Measurements from ENCODE around the gene ZNF25.
"Not testable (repeated sequence)": the region's sequence is repeated elsewhere in the genome, so short reads cannot be mapped to it uniquely, and the experiment has no call there.

ZNF25 gene

GRCh38 chr10:37976091-37976879 lies at the start of gene ZNF25:
TSS of gene ZNF25 (minus strand) at chr10:37976647. CDS start at chr10:37971722, 4,925 bp downstream.
- DNase-seq: peak; percentile 97

- DNase-seq: no peak
Measured at GRCh38 chr10:38025283-38025682, 48.8 kb upstream of the ZNF25 start.

GRCh38 chr10:38019124-38019523 lies 42.7 kb upstream of the ZNF25 start:
- not testable (repeated sequence) for DNase-seq

- no peak for DNase-seq
Measured at GRCh38 chr10:38016354-38016753, 39.9 kb upstream of the ZNF25 start.

- peak; percentile 93 for DNase-seq
Measured at GRCh38 chr10:38010119-38010903, 33.9 kb upstream of the ZNF25 start, which contains the start of gene ZNF33A. TSS of gene ZNF33A (plus strand) at chr10:38010675. CDS start at chr10:38012342, 1,667 bp downstream.

- DNase-seq: no peak
Measured at GRCh38 chr10:38007991-38008390, 31.5 kb upstream of the ZNF25 start.

- DNase-seq: no peak
Measured at GRCh38 chr10:38007551-38007950, 31.1 kb upstream of the ZNF25 start.

- no peak for DNase-seq
Measured at GRCh38 chr10:38003588-38003987, 27.1 kb upstream of the ZNF25 start.

- DNase-seq: no peak
Measured at GRCh38 chr10:38003026-38003425, 26.6 kb upstream of the ZNF25 start.

GRCh38 chr10:38000474-38000873 lies 24.0 kb upstream of the ZNF25 start:
- not testable (repeated sequence) for DNase-seq

GRCh38 chr10:37998920-37999319 lies 22.5 kb upstream of the ZNF25 start:
- not testable (repeated sequence) for DNase-seq

- no peak for DNase-seq
Measured at GRCh38 chr10:37992083-37992482, 15.6 kb upstream of the ZNF25 start.

- DNase-seq: no peak
Measured at GRCh38 chr10:37991655-37992054, 15.2 kb upstream of the ZNF25 start.

- DNase-seq: no peak
Measured at GRCh38 chr10:37976880-37977203, 395 bp upstream of the ZNF25 start.

GRCh38 chr10:37975401-37975991 lies 951 bp downstream of the ZNF25 start:
- peak; percentile 8 for DNase-seq

GRCh38 chr10:37972396-37972795 lies 4.1 kb downstream of the ZNF25 start:
- DNase-seq: no peak

- no peak for DNase-seq
Measured at GRCh38 chr10:37965006-37965405, 11.4 kb downstream of the ZNF25 start.

GRCh38 chr10:37960591-37961137 lies 15.8 kb downstream of the ZNF25 start:
- DNase-seq: no peak

GRCh38 chr10:37957841-37958240 lies 18.6 kb downstream of the ZNF25 start:
- no peak for DNase-seq

- no peak for DNase-seq
Measured at GRCh38 chr10:37952926-37953325, 23.5 kb downstream of the ZNF25 start.

- DNase-seq: no peak
Measured at GRCh38 chr10:37952043-37952755, 24.2 kb downstream of the ZNF25 start.

- DNase-seq: no peak
Measured at GRCh38 chr10:37948210-37948609, 28.2 kb downstream of the ZNF25 start.

- DNase-seq: no peak
Measured at GRCh38 chr10:37947526-37947925, 28.9 kb downstream of the ZNF25 start.

Data from stimulated activated CD4-positive, alpha-beta T cell treated with anti-CD3 and anti-CD28 coated beads, Interleukin-15, amount 100 ng/mL, for 24 hours (primary cell).